ENCODE measurements around the gene CD74.
"Not testable (repeated sequence)": the region's sequence is repeated elsewhere in the genome, so short reads cannot be mapped to it uniquely, and the experiment has no call there.

The CD74 gene

DNA sequence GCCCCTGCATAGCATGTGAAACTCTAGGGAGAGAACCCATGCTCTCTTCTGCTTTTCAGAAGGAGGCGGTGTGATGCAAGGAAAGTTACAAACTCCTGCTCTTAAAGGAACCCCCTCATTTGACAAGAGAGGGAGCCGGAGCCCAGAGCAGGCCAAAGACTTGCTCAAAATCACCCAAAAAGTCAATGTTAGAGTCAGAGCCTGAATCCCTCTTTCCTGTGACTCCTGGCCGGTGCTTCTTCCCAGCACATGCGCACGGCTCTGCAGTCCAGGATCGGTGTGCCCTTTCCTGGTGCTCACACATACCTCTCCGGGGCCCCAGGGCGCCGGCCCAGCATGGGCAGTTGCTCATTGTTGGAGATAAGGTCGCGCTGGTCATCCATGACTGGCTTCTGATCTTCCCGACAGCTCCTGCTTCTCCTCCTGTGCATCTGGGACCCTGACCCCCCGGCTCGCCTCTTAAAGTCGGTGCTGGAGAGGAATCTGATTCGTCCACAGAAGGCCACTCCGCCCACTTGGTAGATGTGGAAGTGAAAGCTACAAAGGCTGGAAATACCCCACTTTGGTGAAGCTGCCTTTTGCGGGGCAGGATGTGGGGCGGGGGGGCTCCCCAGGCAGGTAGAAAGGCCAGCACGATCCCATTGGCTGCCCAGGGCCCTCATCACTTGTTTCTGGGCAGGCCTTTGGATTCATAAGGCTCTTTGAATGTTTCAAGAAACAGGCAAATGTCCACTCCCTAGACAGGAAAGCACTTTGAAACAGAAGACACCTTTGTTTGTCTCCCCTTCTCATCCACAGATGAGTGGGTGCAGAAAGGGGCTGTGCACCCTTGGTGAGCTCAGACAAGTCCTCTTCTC, at the start of gene CD74:
Gene CD74 (minus strand): TSS at position 592 of the 857 bp plus-strand sequence. CDS start 161 bp downstream, at position 431.
- peak; percentile 78 for DNase-seq (ENCODE audit: low read depth)

DNA sequence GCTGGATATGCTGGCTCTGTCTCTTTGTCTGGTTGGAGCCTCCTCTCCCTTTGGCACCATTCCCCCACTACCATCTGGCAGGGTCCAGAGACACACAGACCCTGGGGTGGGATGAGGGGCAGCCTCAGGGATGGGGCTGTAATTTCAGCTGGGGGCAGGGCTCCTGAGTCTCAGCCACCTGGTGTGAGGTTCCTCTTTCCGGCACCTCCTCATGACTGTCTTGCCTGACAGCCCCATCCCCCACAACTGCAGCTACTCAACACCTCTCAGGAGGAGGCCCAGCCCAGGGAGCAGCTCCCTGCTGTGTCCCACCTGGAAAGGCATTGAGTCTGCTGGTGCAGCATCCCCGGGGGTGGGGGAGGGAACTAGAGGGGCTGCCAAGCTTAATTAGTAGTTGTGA, 48.5 kb upstream of the CD74 start:
- no peak for DNase-seq (ENCODE audit: low read depth)

DNA sequence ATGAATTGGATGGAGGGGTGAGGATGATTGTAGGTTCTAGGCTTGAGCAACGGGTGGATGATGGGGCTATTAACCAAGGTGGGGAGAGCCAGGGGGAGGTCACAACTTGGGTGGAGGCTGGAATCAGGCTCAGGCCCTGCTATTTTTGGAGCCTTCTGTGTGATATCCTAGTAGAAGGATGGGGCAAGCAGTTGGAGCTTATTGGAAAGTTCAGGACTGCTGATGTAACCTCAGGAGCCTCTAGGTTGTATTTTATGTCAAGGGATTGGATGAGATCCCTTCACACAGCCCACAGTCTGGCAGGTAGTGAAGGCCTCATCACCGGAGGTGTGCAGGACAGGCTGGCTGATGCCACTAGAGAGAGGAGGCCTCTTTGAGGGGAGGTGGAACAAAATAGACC, 48.1 kb upstream of the CD74 start:
- no peak for DNase-seq (ENCODE audit: low read depth)

DNA sequence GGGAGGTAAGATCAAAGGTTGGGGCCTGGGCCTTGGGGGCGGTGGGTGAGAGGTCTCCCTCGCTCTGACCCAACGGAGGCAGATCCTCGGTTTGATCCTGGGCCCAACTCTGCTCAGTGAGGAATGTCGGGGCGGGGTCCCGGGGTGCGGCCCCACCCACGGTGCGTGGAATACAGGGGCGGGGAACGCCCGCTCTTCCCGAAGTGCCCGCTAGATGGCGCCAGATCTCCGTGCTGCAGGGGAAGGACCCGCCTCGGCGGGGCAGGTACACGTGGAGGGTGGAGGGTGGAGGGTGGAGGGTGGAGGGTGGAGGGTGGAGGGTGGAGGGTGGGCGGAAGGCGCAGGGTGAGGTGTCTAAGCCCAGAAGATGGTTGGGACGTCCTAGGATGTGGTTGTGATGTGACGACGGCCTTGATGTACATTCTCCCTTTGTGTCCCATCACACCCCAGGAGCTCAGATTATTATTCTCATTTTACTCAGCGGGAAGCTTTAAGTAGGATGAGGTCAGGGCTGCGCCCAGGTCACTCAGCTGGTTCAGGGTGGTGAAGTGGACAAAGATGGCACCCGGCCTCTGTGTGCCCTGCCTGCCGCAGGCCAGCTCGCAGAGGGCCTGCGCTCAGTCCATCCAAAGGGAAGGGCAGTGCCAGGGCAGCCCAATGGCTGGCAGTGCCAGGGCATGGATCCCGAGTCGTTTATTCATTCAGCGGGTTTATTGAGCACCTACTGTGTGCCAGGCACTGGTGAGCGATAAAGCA, 46.3 kb upstream of the CD74 start:
- DNase-seq (ENCODE audit: low read depth): peak; percentile 87

DNA sequence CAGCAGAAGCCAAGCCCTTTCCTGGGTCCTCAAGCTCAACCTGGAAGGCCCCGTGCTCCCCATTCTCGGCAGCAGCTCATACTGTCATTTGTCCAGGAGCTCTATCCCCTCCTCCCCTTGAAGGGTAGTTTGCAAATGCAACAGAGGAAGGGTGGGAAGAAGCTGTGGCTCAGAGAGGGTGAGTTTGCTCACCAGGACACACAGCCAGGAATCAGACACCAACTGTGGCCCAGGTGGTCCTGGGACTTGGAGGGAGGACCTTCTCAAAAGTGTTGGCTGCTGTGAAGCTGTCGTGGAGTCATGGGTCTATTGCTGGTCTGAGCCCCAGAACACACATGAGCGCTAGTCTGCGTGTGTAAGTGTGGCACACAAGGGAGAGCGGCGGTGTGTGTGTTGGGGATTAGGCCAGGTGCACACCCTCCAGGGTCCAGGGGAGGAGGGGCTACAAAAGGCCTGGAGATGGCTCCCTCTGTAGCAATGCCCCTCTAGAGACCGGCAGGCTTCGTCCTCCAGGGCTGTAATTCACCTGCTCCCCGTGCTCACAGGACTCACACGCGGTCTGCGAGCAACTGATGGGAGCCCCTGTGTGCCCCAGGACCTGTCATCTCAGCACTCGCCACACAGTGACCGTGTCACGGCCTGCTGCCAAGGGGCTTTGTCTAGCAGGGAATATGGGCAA, 45.0 kb upstream of the CD74 start:
- no peak for DNase-seq (ENCODE audit: low read depth)

DNA sequence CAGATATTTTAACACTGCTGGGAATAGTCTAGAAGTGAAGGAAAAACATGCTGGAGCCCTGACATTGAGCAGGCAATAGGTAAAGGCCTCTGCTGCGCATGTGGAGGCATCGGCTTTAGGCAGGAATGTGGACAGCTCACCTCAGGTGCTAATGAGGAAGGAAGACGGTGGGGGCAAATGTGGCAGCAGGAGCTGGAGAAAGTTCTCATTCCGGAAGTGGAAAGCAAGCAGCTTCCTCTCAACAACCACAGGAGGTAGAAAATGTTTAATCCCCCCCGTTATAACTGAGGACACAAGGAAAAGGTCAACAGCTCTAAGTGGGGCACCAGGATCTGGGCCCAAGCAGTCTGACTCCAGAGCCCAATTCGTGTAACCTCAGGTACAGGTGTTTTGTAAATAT, 44.4 kb upstream of the CD74 start:
- no peak for DNase-seq (ENCODE audit: low read depth)

DNA sequence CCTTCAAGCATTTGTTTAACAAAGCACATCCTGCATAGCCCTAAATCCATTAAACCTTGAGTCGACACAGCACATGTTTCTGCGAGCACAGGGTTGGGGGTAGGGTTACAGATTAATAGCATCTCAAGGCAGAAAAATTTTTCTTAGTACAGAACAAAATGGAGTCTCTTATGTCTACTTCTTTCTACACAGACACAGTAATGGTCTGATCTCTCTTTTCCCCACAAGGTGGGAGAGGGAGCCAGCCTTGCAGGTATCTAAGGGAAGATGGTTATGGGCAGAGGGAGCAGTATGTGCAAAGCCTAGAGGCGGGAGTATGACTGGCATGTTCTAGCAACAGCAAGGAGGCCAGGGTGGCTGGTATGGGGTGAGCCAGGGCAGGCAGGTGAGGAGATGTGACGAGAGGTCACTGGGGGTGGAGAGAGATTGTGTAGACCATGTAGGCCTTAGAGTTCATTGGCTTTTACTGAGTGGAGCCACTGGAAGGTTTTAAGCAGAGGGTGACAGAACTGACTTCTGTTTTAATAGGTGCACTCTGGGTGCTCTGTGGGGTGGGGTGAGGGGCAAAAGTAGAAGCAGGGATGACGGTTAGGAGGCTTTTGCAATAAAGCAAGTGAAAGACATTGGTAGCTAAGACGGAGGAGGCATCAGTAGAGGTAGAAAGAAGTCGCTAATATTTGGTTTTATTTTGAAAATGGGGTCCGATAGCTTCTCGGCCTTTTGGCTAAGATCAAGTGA, 42.0 kb upstream of the CD74 start:
- no peak for DNase-seq (ENCODE audit: low read depth)

DNA sequence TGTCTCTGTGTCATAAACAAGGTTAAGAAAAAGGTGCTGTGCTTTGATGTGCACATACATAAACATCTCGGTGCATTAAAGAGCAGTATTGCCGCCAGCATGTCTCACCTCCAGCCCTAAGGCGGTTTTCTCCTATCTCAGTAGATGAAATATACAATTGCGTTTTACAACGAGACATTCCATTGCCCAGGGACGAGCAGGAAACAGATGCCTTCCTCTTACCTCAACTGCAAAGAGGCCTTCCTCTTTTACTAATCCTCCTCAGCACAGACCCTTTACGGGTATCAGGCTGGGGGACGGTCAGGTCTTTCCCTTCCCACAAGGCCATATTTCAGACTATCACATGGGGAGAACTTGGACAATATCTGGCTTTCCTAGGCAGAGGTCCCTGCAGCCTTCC, 41.3 kb upstream of the CD74 start:
- not testable (repeated sequence) for DNase-seq (ENCODE audit: low read depth)

DNA sequence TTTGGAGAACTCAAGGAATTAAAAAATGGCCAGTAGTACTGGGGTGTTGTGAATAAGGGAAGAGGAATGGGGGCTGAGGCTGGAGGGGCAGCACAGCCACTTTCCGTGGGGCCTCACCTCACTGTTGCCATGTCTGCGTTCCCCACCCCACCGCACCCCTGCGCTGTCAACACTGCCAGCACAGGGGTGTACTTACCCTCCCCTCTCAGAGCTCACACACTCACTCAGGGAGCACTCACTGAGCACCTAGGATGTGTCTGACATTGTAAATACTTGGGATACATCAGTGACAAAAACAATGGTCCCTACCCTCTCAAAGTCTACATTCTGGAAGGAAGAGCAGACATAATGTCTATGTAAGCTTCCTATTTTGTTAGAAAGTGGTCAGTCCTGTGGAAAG, 40.2 kb upstream of the CD74 start:
- DNase-seq (ENCODE audit: low read depth): no peak

DNA sequence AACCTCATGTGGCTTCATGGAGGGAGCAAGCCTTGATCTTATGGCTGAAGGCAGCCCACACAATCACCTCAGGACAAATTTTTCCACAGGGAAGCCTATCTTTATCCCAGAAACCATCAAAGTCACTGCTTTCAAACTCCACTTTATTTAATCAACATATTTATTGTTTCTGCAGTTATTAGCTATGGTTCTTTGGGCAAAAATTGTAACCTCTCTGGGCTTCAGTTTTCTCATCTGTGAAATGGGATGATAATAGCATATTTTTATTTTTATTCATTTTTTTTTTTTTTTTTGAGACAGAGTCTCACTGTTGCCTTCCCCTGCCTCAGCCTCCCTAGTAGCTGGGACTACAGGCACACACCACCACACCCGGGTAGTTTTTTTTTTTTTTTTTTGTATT, 38.9 kb upstream of the CD74 start:
- no peak for DNase-seq (ENCODE audit: low read depth)

DNA sequence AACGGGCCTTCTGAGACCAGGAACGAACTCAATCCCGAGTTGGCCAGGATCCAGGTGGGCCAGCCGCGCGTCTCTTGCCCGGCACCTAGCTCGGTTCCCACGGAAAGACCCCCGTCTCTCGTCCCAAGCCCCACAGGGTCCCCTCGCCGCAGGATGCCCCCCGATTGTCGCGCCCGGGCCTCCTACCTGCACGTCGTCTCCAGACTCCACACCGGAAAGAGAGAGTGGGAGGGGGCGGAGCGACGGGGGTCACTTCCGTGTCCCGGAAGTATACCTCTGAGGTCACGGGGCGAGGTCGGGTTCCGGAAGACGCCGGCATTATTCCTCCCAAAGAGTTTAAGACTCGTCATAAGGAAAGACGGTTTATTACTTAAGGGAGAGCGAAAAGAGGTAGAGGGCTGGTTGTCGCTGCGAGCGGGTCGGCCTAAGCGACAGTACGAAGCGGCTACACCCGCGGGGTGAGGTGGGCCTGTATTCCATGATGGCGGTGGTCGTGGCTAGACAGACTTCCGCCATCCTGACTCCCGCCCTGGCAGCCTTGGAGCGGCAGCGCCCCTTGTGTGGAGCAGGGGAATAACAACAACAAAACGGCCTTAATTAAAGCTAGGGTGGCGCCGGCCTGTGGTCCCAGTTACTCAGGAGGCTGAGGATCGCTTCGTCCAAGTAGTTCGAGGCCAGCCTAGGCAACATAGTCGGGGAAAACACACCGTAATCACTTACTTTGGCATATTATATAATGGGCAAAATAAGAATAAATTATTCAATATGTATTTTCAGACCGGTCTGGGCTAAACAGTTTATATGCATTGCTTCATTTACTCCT, 37.0 kb upstream of the CD74 start, which contains the start of gene RPS14:
Gene RPS14 (minus strand): TSS at position 223 of the 823 bp plus-strand sequence. CDS start 2,006 bp downstream, outside the sequence.
- peak; percentile 92 for DNase-seq (ENCODE audit: low read depth)

DNA sequence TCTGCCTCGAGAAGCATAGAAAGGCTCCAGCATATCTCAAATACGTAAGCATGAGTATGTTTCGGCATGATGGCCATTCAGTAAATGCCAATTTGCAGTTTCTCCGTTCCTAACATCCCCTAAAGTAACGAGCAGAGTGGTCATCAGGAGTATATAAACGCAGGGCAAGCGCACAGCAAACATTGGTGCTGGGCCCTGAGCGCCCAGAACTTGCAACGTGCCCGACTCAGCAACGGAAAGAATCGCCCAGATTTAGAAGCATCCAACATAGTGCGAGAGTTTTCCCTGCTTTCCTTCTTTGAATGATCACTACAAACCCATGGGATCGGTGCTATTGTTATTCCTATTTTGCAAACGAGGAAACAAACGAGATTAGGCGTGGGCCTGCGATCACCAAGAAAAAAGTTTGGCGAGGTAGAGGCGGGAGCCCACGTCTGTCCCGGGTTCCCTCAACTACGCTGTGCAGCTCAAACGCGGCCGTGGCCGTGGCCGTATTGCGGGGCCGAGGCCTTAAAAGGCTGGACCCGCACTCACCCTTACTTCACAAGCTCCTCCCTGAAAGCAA, 36.3 kb upstream of the CD74 start:
- DNase-seq (ENCODE audit: low read depth): no peak

DNA sequence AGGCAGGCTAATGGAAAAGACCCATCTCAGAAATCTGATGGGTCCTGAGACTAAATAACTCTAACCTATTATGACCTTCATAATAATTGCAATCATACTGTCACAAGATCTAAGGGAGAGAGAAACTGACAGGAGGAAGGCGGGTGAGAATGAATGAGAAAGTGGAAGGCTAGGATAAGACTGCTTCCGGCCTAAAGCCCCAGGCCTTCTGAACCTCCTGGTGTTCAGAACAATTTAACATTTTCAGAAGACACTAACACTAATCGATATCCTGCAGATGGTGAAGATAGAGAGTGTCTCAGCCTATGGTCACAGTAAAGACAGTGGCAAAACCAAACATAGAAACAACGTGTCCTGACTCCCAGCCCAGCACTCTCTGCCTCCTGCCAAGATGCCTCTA, 35.6 kb upstream of the CD74 start:
- DNase-seq (ENCODE audit: low read depth): no peak

DNA sequence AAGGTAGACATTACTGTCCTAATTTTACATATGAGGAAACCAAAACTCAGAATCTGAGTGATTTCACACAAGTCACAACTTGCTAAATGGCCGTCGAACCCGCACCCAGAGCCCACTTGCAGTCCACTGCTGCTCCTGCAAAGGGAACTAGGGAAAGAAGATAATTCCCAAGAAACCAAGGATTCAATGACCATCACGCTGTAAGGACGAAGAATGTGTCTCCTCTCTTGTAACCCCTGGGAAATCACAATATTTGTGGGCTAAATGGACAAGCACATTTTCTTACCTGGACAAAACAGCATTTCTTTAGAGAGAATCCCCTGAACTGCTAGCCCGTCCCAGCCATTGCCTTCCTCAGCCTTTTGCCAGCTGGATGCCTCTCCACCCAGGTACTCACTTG, 34.5 kb upstream of the CD74 start:
- DNase-seq (ENCODE audit: low read depth): no peak

DNA sequence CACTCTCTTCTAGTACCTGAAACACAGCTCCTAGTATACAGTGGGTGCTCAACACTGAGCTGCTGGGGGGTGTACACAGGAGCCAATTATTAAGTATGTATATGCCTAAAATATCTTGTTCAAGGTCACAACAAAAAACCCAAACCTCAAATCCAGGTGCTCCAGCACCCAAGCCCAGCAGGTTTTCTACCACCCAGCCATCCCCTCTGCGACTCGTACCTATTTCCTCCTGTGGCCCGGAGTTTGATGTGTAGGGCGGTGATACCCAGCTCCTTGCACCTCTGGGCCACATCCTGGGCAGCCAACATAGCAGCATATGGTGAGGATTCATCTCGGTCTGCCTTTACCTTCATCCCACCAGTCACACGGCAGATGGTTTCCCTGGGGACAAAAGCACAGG, 33.9 kb upstream of the CD74 start:
- no peak for DNase-seq (ENCODE audit: low read depth)

DNA sequence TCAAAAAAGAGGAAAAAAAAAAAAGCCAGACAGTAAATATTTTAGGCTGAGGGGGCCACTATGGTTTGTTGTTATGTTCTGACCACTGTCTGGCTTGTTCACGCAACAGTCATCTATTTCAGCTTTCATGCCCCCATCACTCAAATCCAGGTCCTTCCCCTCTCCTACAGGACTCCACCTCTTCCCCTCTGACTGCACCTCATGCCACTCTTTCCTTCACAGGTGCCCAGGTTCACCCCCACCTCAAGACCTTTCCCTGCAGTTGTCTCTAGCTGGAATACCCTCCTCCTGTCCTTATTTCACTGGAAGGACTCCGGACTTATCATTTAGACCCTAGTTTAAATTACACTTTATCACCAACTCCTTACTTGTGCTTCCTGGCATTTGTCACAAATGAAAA, 33.4 kb upstream of the CD74 start:
- DNase-seq (ENCODE audit: low read depth): no peak

DNA sequence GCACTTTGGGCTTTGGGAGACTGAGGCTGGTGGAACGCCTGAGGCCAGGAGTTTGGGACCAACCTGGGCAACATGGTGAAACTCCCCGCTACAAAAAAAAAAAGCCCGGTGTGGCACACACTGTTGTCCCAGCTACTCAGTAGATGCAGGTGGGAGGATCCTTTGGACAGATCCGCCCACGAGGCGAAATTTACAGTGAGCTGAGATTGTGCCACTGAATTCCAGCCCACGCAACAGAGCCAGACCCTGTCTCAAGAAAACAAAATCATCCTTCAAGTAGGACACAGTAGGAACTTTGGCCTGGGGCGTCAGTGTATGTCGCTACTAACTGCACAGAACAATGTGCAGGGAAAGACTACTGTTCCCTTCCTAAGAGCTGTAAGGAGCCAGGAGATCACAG, 32.1 kb upstream of the CD74 start:
- DNase-seq (ENCODE audit: low read depth): no peak

DNA sequence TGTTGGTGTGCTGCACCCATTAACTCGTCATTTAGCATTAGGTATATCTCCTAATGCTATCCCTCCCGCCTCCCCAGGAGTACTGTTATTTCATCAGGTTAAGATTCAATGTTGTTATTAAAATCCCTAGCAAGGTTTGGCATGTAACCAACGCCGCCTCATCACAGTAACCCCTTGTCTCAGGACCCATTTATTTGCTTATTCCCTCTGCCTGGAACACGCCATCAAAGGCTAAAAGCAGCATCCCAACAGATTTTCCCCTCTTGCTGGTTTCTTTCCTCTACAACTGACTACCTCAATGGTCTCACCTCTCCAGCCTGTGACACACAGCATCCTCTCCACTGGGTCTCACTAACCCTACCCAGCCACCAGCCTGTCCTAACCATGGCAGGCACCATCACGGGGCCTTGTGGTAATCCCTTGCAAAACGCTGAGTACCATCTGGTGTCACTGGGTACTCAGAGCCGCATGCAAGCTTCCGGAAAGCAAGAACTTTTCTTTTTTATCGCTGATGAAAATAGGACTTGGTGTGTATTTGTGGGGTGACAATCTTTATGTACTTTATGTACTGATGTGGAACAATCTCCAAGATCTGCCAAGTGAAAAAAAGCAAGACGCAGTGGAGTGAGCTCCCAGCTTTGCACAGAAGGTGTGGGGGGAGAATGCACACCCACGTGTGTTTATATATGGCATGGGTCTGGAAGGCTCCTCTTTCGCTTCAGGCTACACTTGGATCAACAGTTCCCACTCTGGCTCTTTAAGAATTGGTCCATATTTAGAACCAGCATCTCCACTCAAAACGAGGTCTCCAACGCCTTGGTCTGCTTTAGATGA, 30.7 kb upstream of the CD74 start:
- DNase-seq (ENCODE audit: low read depth): no peak

DNA sequence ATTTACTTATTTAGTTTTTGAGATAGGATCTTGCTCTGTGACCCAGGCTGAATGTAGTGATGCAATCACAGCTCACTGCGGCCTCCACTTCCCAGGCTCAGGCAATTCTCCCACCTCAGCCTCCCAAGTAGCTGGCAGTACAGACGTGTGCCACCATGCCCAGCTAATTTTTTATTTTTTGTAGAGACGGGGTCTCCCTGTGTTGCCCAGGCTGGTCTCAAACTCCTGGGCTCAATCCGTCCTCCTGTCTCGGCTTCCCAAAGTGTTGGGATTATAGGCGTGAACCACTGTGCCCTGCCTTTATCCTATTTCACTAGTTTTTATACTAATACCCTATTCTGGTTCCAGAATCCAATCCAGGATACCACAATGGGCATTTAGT, 30.0 kb upstream of the CD74 start:
- no peak for DNase-seq (ENCODE audit: low read depth)
